SJCRH30 (cell line): Measurements from ENCODE around the gene ALMS1. TPM values are rescaled to one million over a fixed set of nuclear protein-coding genes. Genes with fewer than 3 reads are reported as not detected.

Source experiments
- DNase-seq, 2 experiments: peaks; one replicate each; pipeline ENCODE4 v3.0.0-alpha.2; 2015 to 2020
- H3K27ac ChIP-seq: fragments of 250-450 bp; sonication (Bioruptor Pico); 2 replicates; pipeline ENCODE4 v1.5.1; 2020; ENCODE audit warnings: mild to moderate bottlenecking, moderate library complexity
- H3K27me3 ChIP-seq: fragments of 250-450 bp; sonication (Bioruptor Pico); 2 replicates; pipeline ENCODE4 v1.5.1; 2020; ENCODE audit warnings: mild to moderate bottlenecking, moderate library complexity
- H3K36me3 ChIP-seq: fragments of 250-450 bp; sonication (Bioruptor Pico); 2 replicates; pipeline ENCODE4 v1.5.1; 2020; ENCODE audit warnings: mild to moderate bottlenecking, moderate library complexity
- H3K4me1 ChIP-seq: fragments of 250-450 bp; sonication (Bioruptor Pico); 2 replicates; pipeline ENCODE4 v1.5.1; 2020; ENCODE audit warnings: mild to moderate bottlenecking, moderate library complexity
- H3K4me3 ChIP-seq: fragments of 250-450 bp; sonication (Bioruptor Pico); 2 replicates; pipeline ENCODE4 v1.5.1; 2020; ENCODE audit warnings: mild to moderate bottlenecking, moderate library complexity
- H3K9me3 ChIP-seq: fragments of 250-450 bp; sonication (Bioruptor Pico); replicated peaks from 2 replicates; pipeline ENCODE4 v1.5.1; 2020; ENCODE audit warnings: mild to moderate bottlenecking, moderate library complexity
- total RNA-seq: library from RNA; depleted of rRNA; stranded (reverse); fragments of >200 nt; shearing (Covaris generic); gene quantifications from 2 replicates; pipeline ENCODE4 v1.2.3, GENCODE V29; 2014

Gene ALMS1
- total RNA-seq, 1 experiment from 2014 or later = 72.8 TPM

GRCh38 chr2:73373344-73373743, 12.3 kb upstream of the ALMS1 start:
- no peaks in the 10 kb centered on the region for H3K4me1 ChIP-seq
- H3K9me3 ChIP-seq = no peaks in the 10 kb centered on the region
- peaks cover 7% of the 10 kb centered on the region for H3K27me3 ChIP-seq
- H3K27ac ChIP-seq = no peak overlapping the region
- no peaks in the 10 kb centered on the region for H3K36me3 ChIP-seq
- no peak overlapping the region for H3K4me3 ChIP-seq
- no peak for DNase-seq

DNA sequence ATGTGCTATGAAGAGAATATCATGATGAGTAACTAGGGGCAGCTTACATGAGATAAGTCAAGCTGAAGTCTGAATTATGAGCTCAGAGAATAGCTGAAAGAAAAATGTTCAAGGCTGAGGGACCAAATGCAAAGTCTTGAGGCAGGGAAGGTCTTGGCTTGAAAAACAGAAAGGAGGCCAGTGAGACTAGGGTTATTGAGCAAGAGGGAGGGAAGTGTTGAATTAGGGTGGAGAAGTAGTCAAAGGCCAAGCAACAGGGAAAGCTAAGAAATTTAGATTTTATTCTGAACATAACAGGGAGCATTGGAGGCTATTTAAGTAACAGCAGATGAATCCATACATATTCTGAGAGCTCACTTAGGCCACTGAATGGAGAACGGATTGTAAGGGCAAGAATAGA, 11.4 kb upstream of the ALMS1 start:
- H3K27ac ChIP-seq = no peak overlapping the region
- no peaks in the 10 kb centered on the region for H3K4me1 ChIP-seq
- no peak for DNase-seq
- no peaks in the 10 kb centered on the region for H3K9me3 ChIP-seq
- no peaks in the 10 kb centered on the region for H3K36me3 ChIP-seq
- H3K4me3 ChIP-seq = no peak overlapping the region
- H3K27me3 ChIP-seq = peaks cover 10% of the 10 kb centered on the region

DNA sequence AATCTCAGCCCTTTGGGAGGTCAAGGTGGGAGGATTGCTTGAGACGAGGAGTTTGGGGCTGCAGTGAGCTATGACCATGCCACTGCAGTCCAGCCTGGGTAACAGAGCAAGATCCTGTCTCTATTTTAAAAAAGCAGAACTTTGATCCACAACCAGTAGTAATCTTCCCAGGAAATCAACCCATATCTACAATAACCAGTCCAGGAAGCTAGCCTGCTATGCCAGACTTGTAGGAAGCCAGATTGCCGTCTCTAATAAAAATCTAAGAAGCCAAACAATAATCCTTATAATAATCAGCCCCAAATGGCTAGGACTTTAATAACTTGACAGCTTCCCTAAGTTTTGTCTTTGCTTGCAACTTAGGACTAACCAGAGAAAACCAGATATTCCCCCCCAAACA, 9.0 kb upstream of the ALMS1 start:
- Histone ChIP-seq H3K4me1 (no peaks in the 10 kb centered on the region), H3K27ac (no peak overlapping the region), H3K4me3 (no peak overlapping the region), H3K27me3 (peaks cover 13% of the 10 kb centered on the region), H3K36me3 (no peaks in the 10 kb centered on the region), H3K9me3 (no peaks in the 10 kb centered on the region)
- DNase-seq = no peak

DNA sequence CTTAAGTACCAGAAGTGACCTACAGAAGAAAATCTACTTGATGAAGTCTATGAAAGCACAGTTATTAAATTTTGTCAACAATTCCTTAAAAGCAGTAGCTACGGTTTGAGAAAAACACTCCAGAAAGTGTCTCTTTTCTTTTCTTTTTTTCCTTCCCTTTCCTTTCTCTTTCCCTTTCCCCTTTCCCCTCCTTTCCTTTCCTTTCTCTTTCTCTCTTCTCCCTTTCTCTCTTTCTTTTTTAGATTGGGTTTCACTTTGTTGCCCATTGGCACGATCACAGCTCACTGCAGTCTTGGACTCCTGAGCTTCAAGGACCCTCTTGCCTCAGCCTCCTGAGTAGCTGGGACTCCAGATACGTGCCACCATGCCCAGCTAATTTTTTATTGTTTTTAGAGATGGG, 2.6 kb upstream of the ALMS1 start:
- DNase-seq = no peak
- Histone ChIP-seq H3K36me3 (no peaks in the 10 kb centered on the region), H3K9me3 (no peaks in the 10 kb centered on the region), H3K4me3 (no peak overlapping the region), H3K27ac (no peak overlapping the region), H3K27me3 (peaks cover 5% of the 10 kb centered on the region; the same call in 1 of the 2 replicates), H3K4me1 (peaks cover 9% of the 10 kb centered on the region; the same call in 1 of the 2 replicates)

- no peak for DNase-seq
- Histone ChIP-seq H3K4me1 (peaks cover 9% of the 10 kb centered on the region; the same call in 1 of the 2 replicates), H3K36me3 (no peaks in the 10 kb centered on the region), H3K27ac (peak overlapping the region; percentile 50), H3K9me3 (no peaks in the 10 kb centered on the region), H3K27me3 (no peaks in the 10 kb centered on the region), H3K4me3 (peak overlapping the region; percentile 93)
Measured at GRCh38 chr2:73385123-73385503, 523 bp upstream of the ALMS1 start.

GRCh38 chr2:73386342-73386868, 769 bp downstream of the ALMS1 start:
- Histone ChIP-seq H3K4me3 (peak overlapping the region; percentile 93), H3K36me3 (no peaks in the 10 kb centered on the region), H3K4me1 (peaks cover 9% of the 10 kb centered on the region; the same call in 1 of the 2 replicates), H3K27me3 (no peaks in the 10 kb centered on the region), H3K27ac (peak overlapping the region; percentile 77), H3K9me3 (no peaks in the 10 kb centered on the region)
- no peak for DNase-seq

- Histone ChIP-seq H3K4me3 (peak overlapping the region; percentile 93), H3K27ac (peak overlapping the region; percentile 77; the same call in 1 of the 2 replicates), H3K9me3 (no peaks in the 10 kb centered on the region)
Measured at GRCh38 chr2:73386894-73387636, 1.4 kb downstream of the ALMS1 start.

GRCh38 chr2:73402386-73403103, 16.9 kb downstream of the ALMS1 start:
- no peak for DNase-seq
- peaks cover 2% of the 10 kb centered on the region; the same call in 1 of the 2 replicates for H3K36me3 ChIP-seq
- no peaks in the 10 kb centered on the region for H3K27me3 ChIP-seq
- no peaks in the 10 kb centered on the region for H3K4me1 ChIP-seq
- H3K4me3 ChIP-seq = no peak overlapping the region
- H3K27ac ChIP-seq = no peak overlapping the region
- peaks cover 7% of the 10 kb centered on the region; the same call in 1 of the 2 replicates for H3K9me3 ChIP-seq

More at GRCh38 chr2:73386894-73387636, 1.4 kb downstream of the ALMS1 start:
- Histone ChIP-seq H3K4me1 (peaks cover 9% of the 10 kb centered on the region; the same call in 1 of the 2 replicates), H3K36me3 (no peaks in the 10 kb centered on the region), H3K27me3 (no peaks in the 10 kb centered on the region)
- peak in 1 of 2 experiments; percentile 15 for DNase-seq

GRCh38 chr2:73403237-73403636, 17.6 kb downstream of the ALMS1 start:
- Histone ChIP-seq H3K9me3 (peaks cover 5% of the 10 kb centered on the region; the same call in 1 of the 2 replicates), H3K36me3 (peaks cover 2% of the 10 kb centered on the region; the same call in 1 of the 2 replicates), H3K4me1 (no peaks in the 10 kb centered on the region), H3K27ac (no peak overlapping the region), H3K4me3 (no peak overlapping the region), H3K27me3 (no peaks in the 10 kb centered on the region)
- DNase-seq = no peak

DNA sequence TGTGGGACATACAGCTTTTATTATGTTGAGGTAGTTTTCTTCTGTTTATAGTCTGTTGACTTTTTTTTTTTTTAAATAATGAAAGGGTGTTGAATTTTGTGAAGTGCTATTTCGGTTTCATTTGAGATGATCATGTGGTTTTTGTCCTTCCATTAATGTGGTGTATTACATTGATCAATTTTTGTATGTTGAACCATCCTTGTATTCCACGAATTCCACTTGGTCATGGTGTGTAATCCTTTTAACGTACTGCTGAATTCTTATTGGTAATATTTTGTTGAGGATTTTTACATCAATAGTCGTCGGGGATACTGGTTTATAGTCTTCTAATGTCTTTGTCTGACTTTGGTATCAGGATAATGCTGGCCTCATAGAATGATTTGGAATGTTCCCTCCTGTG, 18.8 kb downstream of the ALMS1 start:
- no peaks in the 10 kb centered on the region; the same call in 1 of the 2 replicates for H3K9me3 ChIP-seq
- peaks cover 2% of the 10 kb centered on the region; the same call in 1 of the 2 replicates for H3K36me3 ChIP-seq
- no peaks in the 10 kb centered on the region for H3K4me1 ChIP-seq
- H3K27me3 ChIP-seq = no peaks in the 10 kb centered on the region
- H3K4me3 ChIP-seq = no peak overlapping the region
- no peak overlapping the region for H3K27ac ChIP-seq
- no peak for DNase-seq

- no peak for DNase-seq
- Histone ChIP-seq H3K27ac (no peak overlapping the region), H3K9me3 (no peaks in the 10 kb centered on the region; the same call in 1 of the 2 replicates), H3K27me3 (no peaks in the 10 kb centered on the region), H3K4me3 (no peak overlapping the region), H3K36me3 (peaks cover 10% of the 10 kb centered on the region), H3K4me1 (no peaks in the 10 kb centered on the region)
Measured at GRCh38 chr2:73406996-73407395, 21.4 kb downstream of the ALMS1 start.

- Histone ChIP-seq H3K4me1 (no peaks in the 10 kb centered on the region), H3K27ac (no peak overlapping the region), H3K9me3 (no peaks in the 10 kb centered on the region; the same call in none of the 2 replicates), H3K36me3 (peaks cover 10% of the 10 kb centered on the region), H3K4me3 (no peak overlapping the region), H3K27me3 (no peaks in the 10 kb centered on the region)
- DNase-seq = no peak
Measured at GRCh38 chr2:73408198-73408597, 22.6 kb downstream of the ALMS1 start.

DNA sequence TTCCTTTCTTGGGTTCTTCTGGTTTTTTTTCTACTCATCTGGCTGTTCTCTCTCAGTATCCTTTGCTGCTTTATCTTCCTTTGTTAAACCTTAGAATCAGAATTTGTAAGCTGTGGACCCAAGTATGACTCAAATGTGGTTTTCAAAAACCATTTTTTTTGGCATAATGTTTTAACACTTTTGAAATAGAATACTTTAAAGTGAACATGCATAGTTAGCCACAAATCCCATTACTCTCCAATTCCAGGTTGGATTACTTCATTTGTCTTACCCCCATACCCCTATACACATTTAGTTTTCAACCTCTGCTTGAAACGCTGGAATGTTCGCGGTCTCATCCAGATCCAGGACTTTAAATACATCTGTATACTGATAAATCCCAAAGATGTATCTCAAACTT, 29.1 kb downstream of the ALMS1 start:
- no peaks in the 10 kb centered on the region; the same call in 1 of the 2 replicates for H3K9me3 ChIP-seq
- no peak overlapping the region for H3K27ac ChIP-seq

DNA sequence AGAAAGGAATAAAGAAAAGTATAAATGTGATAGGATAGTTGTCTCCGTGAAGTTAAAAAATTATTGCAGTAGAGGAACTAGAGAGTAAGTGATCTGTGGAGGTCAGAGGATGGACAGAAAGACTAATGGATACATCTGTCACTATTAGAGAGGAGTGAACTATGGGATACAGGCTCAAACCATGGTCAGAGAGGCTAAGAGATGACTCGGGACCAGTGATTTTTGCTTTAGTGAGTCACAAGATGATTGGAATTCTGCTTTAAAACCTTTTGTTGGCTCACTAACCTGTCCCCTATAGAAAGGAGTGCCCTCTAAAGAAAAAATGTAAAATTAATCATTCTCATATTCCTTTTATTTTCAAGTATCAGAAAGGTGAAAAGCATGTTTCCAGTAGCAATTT, 30.3 kb downstream of the ALMS1 start:
- H3K36me3 ChIP-seq = peaks cover 10% of the 10 kb centered on the region; the same call in 1 of the 2 replicates
- H3K27ac ChIP-seq = no peak overlapping the region
- no peak for DNase-seq
- no peaks in the 10 kb centered on the region for H3K27me3 ChIP-seq
- H3K9me3 ChIP-seq = no peaks in the 10 kb centered on the region; the same call in 1 of the 2 replicates
- no peak overlapping the region for H3K4me3 ChIP-seq
- H3K4me1 ChIP-seq = peaks cover 6% of the 10 kb centered on the region; the same call in 1 of the 2 replicates

More for the DNA sequence above, 29.1 kb downstream of the ALMS1 start:
- Histone ChIP-seq H3K36me3 (peaks cover 18% of the 10 kb centered on the region), H3K4me1 (peaks cover 6% of the 10 kb centered on the region; the same call in 1 of the 2 replicates), H3K4me3 (no peak overlapping the region), H3K27me3 (no peaks in the 10 kb centered on the region)
- DNase-seq = peak in 1 of 2 experiments; percentile 15

- H3K36me3 ChIP-seq = peaks cover 14% of the 10 kb centered on the region; the same call in 1 of the 2 replicates
- H3K4me1 ChIP-seq = peaks cover 6% of the 10 kb centered on the region; the same call in 1 of the 2 replicates
- H3K27ac ChIP-seq = no peak overlapping the region
- H3K27me3 ChIP-seq = no peaks in the 10 kb centered on the region
- no peaks in the 10 kb centered on the region for H3K9me3 ChIP-seq
- H3K4me3 ChIP-seq = no peak overlapping the region
- DNase-seq = no peak
Measured at GRCh38 chr2:73418343-73418742, 32.7 kb downstream of the ALMS1 start.
